Measurements from ENCODE around the gene BCL2.

The BCL2 gene

DNA sequence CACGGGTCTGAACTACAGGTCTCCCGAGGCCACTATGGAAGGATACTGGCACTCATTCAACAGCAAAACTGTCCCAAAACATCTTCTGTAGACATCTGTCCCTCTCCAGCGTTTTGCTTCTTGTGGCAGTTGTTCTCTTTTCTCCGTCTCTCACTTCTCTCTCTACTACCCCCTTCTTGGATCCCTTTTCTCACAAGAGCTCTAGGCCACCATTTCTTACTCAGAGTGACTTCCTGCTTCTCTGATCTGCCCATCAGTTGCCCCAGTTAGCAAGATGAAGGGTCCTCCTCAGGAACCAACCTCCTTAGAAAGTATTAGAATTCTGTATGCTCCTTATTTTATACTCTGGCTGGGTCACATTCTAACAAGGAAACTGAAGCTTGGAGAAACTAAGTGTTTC is 32.6 kb downstream of the BCL2 start:
- no peak for DNase-seq (ENCODE audit: low read depth in 3 of 3)

DNA sequence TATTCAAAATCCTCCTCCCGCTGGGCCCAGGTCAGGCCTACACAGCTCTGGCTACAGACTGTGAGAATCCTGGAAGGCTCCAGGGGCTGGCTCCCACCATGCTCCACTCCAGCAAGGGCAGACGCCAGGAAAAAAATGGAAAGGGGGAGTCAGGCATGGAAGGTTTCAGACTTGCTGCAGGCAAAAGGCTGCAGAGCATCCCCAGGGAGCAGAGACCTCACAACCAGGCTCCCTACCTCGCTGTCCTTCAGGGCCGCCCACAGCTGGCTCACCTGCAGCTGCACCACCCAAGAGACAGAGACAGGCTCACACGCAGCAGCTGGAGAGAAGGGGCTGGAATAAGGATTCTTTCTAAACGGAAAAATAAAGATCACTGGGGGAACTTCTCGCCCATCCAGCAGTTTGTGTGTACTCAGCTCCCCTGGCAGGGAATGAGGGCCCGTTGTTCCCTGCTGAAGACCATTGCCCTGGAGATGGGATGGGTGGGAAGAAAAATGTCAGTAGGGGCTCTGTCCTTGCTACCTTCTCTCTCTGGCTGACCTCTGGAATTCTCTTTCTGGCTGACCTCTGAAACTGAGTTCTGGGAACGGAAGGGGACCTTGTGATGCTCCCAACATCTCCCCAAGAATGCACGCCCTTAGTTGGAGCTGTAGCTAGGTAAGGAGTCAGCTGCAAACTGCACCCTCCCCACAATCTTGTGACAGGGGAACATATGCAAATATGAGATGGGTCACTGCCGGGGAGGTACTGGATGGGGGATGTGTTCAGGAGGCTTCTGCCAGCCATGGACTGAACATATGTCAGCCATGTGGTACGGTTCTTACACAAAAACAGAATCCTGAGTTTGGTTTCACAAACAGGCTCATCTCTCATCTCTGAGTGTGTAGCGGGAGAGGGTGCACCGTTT is 34.5 kb downstream of the BCL2 start:
- no peak for DNase-seq (ENCODE audit: low read depth in 3 of 3)

DNA sequence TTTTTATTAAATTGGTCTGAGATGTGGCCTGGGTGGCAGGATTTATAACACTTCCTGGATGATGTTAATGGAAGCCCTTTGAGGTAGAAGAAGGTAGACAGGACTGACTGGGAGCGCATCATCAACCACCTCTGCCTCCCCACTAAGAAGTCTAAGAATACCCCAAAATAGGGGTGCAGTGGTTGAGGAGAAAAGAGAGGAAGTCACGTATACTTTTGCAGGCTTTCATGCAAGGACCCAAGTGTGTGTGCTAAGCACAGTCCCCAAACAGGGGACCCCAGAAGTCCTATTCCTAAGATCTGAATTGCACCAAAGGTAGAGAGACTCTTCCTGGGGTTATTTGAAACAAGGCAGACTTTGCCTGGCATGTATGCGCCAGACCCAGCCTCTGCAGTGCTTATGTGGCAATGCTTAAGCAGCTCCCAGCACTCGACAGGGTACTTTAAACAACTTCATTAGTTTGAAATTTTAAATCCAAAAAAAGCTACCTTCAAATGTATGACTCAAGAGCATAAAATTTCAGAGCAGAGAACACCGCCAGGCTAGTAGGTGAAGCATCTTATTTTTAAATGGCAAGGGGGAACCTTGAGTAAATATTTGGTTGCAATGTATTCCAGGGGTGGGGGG is 35.3 kb downstream of the BCL2 start:
- no peak for DNase-seq (ENCODE audit: low read depth in 3 of 3)

DNA sequence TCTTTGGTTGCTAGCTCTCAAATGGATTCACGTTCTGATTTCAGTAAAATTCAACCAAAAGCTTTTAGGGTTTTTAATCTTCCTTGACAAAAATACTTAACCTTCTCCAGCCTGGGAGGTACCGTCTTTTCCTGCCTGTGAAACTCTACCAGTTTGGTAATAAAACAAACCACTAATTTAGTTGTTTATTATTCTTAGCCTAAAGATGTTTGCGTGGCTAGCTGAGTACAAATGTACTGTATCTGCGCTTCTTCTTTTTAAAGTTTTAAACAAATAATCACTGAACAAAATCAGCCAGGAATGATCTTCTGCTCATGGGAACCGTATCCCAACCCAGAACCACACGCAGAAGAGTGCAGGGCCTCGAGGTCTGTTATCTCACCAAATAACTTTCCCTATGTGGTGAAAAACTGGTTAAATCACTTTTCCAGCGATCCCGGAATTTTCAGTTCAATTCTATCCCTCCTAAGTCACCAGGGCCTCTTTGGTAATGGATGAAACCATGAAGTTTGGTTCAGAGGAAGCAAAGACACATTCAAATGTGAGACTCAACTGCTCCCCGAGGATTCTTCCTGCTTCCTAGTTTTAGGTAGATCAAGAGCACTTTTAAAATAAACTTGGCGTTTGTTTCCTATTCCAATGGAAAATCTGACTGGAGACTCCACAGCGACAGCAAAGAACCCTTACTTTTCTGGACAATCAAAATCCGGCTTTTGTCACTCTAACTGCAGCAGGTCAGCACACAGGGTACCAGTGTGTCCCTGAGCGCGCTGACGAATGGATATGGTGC is 36.1 kb downstream of the BCL2 start:
- DNase-seq (ENCODE audit: low read depth in 3 of 3), result no peak

DNA sequence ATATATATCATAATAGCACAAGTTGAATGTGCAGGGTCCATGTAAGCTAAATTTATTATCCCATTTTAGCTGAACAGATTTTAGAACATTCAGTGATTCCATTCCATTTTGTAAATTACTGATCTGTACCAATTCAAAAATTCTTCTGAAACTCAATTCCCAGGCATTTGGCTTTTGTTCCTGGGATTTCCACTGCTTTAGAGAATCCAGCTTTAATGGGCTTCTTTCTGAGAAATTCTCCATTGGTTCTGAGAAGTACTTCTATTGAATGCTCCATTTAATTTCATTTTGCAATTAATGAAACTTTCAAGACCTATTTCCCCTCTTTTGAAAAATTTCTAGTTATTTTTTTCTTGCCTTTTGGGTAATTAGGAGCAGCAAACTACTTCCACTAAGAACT is 36.8 kb downstream of the BCL2 start:
- DNase-seq (ENCODE audit: low read depth in 3 of 3), result no peak

DNA sequence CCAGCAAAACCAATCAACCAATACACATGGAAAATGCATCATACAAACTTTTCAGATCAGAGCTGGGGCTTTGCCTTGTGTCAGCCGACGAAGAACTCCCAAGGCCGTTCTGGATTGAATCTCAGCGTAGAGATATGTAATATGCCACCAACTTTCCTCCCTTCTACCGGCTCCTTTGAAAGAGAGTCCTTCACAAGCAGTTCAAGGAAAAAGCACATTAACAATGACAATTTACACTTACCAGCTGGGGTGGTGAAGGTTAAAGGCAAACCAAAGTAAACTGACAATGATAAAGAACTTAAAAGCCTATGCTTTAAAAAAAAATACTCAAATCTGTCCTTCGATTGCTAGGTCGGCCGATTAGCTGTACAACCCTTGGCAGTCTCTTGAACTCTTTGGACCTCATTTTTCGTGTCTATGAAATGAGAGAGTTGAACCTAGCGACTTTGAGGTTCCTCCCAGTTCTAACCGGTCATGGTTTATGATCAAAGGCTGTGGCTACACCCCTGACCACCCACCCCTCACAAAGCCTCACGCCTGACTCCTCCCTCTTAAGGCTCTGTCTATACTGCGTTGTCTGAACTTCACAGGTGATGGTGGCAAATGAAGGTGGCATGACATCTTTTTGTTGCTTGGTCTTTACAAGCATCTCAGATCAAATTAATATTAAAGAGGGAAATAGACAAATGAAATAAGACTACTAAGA is 46.2 kb downstream of the BCL2 start:
- no peak for DNase-seq (ENCODE audit: low read depth in 3 of 3)

DNA sequence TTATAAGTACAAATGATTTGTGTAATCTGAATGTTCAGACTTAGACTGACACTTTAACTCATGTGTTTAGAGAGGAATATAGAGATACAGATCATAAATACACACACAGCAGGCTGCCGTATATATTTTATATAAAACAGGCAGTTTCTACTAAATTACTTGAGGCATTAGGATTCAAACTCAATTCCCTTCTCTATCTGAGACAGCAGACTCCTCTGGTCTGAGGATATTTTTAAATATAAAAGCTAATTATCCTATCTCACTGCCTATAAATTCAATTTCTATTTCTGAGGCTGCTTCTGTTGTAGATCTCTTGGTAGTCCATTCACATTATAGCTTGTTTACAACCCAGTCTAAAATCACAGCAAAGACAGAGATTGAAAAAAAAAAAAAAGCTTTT is 46.9 kb downstream of the BCL2 start:
- no peak for DNase-seq (ENCODE audit: low read depth in 3 of 3)

DNA sequence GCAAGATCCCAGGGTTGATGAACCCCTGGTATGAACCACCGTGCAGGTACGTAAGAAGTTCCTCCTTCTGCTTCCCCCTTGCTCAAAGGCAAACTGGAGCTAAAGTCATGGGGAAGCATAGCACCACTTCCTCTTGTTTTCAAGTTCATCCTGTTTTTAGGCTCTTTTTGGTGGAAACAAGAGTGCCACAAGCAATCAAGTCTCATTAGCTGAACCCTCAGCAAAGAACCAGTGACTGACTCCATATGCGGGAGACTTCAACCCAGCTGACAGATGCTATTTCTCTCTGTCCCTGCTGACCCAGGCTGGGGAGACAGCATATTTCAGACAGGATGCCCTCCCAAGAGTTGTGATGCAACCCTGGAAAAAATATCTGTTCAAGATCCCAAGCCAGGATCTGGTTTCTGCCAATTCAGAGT is 47.7 kb downstream of the BCL2 start:
- no peak for DNase-seq (ENCODE audit: low read depth in 3 of 3)

DNA sequence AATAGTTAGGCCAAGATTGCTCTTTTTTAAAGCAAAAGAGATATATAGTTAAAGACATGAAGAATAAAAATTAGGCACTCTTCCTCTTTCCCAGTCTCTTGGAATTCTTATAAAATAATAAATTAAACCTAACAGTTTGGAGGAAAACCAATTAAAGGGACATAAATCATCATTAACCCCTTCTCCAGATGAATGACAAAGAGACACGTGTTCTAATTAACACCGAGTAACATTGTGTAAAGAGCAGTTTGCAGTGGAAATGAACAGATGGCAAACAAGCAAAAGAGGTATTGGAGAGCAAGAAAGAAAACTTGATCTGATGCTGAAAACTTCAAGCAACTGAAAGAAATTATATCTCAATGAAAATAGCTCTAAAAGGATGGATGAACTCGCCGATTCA is 48.4 kb downstream of the BCL2 start:
- no peak for DNase-seq (ENCODE audit: low read depth in 3 of 3)

DNA sequence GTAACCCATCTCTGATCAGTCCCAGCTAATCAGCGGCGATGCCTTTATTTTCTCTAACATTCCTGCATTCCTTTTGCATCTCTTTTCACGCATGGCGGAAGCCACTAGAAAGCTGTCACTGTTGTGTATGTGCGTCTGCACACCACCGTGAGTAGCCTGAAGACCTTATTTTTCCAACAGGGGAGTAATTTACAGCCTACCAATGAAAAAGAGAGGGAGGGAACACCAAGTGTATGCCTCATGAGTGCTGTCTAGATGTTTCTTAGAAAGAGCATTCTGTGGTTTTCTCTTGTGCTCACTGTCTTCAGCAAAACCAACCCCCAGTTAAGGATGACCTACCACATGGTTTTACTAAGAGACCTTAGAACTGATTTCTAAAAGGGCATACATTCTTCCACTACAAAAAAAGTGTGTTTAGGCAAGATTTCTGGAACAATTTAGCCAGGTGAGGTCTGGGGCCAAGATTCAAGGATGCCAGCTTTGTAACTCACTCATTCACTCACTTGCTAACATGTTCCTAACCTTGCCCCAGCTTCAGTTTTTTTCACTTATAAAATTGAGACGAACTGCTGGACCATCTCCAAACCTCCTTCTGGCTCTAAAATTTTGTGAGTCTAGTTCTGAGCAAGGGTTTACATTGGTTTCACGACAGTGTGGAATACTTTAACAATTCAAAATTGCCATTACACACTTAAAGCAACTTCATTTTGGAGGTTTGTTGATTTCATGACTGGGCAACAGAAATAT is 51.4 kb downstream of the BCL2 start:
- no peak for DNase-seq (ENCODE audit: low read depth in 3 of 3)

DNA sequence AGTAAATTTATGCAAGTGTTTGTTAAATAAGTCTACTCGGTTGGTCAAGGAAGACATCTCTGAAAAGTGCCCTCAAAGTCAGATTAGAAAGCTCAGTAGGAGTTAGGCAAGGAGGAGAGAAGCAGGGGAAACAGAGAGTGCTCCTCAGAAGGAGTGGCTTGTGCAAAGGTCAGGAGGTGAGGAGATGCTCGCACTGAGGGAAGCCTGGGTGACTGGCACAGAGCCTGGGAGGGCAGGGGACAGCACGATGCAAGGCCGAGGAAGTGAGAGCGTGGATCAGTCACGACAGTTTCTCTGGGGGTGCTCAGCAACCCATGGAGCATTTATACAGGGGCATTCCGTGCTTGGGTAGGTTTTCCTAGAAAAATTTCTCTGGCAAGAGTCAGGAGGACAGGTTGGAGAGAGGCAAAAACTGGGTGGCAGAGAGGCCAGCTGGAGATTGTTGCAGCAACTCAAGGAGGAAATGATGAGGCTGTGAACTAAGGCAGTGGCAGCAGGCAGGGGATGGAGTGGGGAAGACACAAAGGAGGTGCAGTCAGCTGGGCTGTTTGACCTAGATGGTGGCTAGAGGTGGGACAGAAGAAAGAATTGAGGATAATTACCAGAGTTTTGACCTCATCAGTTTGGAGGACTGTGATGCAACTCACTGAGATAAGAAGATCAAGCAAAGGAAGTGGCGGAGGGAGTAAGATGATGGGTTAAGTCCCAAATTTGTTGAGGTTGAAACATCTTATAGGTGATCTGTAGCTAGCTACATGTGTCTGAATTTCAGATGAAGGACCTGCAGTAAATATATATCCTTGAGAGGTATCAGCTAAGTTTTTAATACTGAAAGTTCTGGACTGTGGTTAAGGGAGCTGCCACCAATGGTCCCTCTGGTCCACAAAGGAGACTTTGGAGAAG is 52.4 kb downstream of the BCL2 start:
- no peak for DNase-seq (ENCODE audit: low read depth in 3 of 3)

DNA sequence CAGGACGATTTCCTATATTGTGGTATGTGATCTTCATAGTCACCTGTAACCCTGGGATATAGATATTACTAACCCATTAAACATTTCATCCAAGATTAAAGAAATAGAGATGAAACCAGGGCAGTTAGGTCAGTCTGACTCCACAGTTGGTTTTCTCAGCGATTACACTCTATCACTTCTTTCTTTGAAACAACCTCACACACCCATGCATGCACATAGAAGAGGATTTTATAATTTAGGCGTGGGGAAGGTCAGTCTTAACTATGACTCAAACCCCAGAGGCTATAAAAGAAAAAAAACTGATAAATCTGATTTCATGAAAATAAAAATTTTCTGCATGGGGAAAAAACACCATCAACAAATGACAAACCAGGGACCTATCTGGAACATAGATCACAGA is 54.2 kb downstream of the BCL2 start:
- no peak for DNase-seq (ENCODE audit: low read depth in 3 of 3)

DNA sequence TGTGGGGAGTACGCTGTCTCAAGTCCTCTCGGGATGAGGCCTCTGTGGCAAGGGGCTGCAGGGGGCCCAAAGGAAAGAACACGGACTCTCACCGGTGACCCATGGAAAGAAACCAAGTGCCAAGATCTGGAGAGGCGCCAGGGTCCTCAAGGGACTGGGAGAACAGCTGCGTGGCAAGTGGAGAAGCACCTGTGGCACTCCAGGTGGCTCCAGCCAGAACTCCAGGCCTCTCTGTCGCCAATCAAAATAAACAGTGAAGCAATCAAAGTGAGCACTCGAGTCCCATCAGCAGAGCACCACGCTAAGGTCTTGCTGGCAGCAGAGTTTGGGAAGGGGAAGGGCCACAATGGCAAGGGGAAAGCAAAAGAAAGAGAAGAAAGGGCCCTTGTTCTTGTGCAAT is 54.7 kb downstream of the BCL2 start:
- no peak for DNase-seq (ENCODE audit: low read depth in 3 of 3)

DNA sequence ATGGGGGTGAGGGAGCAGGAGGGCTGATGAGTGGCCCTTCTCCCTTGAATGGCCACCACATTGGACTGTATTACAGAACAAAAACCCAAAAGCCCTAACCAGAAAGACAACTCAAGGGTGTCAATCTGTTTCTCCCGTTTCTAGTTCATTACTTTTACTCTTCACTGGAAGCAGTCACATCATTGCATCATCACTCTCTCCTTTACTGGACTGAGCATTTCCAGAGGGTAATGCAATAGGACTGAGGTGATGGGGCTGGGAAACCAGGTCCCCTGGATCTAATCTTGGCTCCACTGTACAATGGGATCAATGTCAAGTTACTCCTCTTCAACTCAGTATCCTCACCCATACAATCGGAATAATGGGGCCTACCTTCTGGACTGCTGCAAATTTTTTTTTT is 56.1 kb downstream of the BCL2 start:
- DNase-seq (ENCODE audit: low read depth in 3 of 3), result no peak

DNA sequence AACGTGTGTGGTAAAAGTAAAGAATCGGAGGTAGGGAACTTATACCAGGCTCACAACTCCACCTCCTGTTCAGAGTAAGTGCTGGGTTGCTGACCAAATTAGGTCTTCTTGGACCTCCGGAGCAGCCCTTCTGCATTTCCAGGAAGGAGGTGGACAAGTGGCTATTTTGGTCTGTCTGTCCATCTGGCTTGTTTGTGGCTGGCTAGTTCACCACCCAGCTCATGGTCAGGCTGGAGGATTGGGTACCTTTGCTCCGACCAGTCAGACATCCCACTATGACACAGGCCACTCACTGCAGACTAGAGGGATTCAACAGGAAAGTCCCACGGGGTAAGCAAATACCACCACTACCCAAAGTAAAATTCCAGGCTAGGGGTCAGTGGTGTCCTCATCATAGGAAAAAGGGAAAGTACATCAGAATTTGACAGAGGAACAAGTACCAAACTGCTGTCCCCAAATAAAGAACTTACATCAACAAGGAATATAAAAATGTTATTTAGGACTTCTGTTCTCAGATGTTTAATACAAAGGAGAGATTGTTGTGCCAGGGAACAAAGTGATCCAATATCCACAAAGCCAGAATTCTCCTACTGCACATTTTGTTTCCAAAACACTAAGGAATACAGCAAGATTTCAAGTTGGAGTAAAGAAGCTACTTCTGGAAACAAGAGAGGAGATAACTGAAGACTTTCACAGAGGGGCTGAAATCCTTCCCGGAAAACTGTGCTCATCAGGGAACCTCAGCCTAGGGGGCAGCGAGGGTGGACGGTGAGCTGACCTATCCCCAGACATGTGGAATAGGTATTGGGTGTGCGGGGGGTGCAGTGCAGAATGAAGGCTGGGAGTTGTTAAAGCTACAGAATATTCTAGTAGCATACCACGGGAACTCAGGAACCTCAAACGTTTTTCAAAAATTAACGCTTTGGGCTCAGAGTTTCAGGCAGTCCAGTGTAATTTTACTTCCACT is 56.9 kb downstream of the BCL2 start:
- no peak for DNase-seq (ENCODE audit: low read depth in 3 of 3)

DNA sequence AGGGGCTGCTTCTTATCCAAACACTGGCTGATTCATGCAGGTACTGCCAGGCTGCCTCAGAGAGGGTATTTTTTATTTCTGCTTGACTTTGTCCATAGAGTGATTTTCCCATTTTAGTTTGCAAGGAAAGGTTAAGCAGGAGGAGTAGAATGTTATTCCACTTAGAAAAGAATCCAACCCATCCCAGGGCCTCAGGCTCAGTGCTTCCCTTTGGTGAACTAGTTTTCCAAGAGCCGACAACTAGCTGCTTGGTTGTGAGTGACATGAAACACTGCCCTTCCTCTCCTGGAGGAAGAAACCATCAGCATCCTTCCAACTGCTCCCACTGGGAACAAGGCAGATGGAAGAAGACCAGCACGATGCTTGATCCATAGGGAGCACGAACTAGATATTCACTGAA is 58.5 kb downstream of the BCL2 start:
- DNase-seq (ENCODE audit: low read depth in 3 of 3), result no peak

DNA sequence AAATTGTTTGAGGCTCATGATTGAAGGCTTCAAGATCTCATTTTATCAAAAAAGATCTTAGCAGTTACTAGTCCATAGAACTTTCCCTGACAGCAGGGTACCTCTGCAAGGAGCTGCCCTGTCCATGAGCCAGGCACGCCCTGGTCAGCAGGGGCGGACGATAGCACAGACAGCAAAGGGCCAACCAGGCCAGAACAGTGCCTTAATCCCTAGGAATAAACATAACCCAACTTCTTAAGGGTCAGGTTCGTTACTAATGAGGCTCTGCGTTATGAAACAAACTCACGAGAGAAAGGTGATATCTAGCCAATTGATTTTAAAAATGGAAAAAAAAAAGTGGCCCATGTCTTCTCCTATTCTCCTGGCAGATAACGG is 59.2 kb downstream of the BCL2 start:
- no peak for DNase-seq (ENCODE audit: low read depth in 3 of 3)

DNA sequence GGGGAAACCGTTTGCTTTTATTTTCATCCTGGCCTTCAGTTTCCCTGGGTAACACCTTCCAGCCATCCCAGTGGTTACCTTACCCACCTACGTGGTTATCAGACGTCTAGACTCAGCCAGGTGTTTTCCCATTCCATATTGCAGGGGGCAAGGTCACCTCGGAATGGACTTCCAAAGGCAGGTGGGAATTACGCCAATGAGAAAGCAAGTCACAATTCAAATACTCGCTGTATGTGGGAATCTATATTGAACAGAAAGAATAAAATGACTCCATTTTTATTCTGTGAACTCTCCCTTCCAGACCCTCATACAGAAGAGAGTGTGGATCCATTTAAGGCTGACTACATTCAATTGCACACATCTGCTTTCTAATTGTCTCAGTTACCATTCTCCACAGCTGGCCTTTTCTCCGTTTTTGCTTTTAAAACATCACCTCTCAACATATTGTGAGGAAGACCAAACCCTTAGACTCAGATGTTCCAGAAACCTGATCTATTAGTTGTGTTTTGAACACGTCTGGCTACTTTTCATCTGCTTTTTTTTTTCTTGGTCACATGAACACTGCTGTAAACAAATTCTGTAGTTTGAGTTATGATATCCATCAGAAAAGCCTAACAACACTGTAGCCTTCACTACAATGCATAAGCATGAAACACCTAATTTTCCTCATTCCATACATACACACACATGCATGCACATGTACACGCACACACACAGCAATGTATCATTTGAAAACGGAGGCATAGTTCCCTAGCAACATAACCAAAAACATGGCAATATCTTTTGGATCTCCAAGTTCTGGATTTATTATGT is 59.8 kb downstream of the BCL2 start:
- DNase-seq (ENCODE audit: low read depth in 3 of 3), result no peak

All from stimulated activated CD4-positive, alpha-beta T cell treated with anti-CD3 and anti-CD28 coated beads, TNF-alpha, amount 100 ng/mL, for 48 hours (primary cell).